Omental fat pad (tissue), 4 donors: Measurements from ENCODE around the gene PAK5. TPM values are rescaled to one million over a fixed set of nuclear protein-coding genes. Genes with fewer than 3 reads are reported as not detected.

Source experiments
- ATAC-seq: fragments of 150-250 bp; one replicate; pipeline ENCODE4 v1.9.1; 2016; ENCODE audit warnings: mild to moderate bottlenecking, moderate library complexity; ENCODE audit not compliant: low FRiP score
- DNase-seq: peaks from one replicate; pipeline ENCODE4 v3.0.0-alpha.2; 2019; ENCODE audit warnings: low spot score
- total RNA-seq, 4 donors: library from RNA; depleted of rRNA; stranded (reverse); fragments of >200 nt; gene quantifications; one replicate each; pipeline ENCODE4 v1.1.0, GENCODE V29; 2016
- TF ChIP-seq, protein P1 (sequence below), 3 donors: fragments of 450-650 bp; IDR thresholded peaks; one replicate each; pipeline ENCODE4 v1.5.1; 2016 to 2017; ENCODE audit warnings: antibody characterized with exemption in 3 of 3, mild to moderate bottlenecking in 3 of 3, moderate library complexity in 2 of 3

The PAK5 gene
- total RNA-seq, 4 donors from 2014 or later, result not detected

DNA sequence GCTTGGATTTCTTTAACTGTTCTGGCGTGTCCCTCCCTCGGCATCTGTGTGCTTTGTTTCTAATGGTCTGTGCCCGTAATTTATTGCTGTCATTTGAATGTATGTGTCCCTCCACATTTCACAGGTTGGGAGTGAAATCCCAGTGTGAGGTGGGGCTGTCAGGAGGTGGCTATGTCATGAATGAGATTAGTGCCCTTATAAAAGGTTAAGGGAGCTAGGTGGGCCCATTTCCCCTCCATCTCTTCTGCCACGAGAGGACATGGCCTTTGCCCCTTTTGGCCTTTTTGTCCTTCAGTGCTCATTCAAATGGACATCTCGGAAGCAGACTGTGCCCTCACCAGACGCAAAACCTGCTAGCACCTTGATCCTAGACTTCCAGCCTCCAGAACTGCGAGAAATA lies 228.2 kb downstream of the PAK5 start:
- ATAC-seq, result no peak
- DNase-seq, result no peak
- TF ChIP-seq, protein P1, sequence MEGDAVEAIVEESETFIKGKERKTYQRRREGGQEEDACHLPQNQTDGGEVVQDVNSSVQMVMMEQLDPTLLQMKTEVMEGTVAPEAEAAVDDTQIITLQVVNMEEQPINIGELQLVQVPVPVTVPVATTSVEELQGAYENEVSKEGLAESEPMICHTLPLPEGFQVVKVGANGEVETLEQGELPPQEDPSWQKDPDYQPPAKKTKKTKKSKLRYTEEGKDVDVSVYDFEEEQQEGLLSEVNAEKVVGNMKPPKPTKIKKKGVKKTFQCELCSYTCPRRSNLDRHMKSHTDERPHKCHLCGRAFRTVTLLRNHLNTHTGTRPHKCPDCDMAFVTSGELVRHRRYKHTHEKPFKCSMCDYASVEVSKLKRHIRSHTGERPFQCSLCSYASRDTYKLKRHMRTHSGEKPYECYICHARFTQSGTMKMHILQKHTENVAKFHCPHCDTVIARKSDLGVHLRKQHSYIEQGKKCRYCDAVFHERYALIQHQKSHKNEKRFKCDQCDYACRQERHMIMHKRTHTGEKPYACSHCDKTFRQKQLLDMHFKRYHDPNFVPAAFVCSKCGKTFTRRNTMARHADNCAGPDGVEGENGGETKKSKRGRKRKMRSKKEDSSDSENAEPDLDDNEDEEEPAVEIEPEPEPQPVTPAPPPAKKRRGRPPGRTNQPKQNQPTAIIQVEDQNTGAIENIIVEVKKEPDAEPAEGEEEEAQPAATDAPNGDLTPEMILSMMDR (IDR thresholded peaks at IDR 0.05), result no peak

DNA sequence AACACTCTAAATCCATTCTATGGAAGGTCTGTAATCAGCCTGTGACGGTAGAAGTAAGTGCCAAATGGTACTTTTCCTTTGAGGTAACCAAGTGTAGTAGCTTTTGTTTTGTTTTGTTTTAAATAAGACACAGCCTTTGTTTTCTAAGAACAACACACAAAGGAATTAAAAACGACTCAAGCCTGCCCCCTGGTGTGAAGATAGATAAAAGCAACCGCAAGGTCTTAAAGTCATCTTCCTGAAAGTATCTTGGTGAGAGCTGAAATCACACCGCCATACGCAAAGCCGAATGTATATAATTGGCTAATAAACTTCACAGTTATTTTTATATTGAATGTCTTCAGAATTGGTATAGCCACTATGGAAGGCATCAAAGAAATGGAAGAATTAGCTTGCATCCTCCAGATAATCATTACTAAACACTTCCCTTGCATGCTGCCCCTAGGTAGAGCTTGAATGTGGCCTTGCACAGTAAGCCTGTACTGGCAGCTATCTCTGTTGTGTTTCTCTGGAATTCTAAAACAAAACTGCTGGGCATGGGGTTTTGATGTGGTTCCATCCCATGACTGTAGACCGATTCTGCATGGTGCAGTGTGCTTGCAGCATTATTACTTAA lies 228.9 kb downstream of the PAK5 start:
- TF ChIP-seq, protein P1 (IDR thresholded peaks at IDR 0.05), result peak in 1 of 3 donors; percentile 21
- ATAC-seq (no peak), DNase-seq (peak; percentile 43)

DNA sequence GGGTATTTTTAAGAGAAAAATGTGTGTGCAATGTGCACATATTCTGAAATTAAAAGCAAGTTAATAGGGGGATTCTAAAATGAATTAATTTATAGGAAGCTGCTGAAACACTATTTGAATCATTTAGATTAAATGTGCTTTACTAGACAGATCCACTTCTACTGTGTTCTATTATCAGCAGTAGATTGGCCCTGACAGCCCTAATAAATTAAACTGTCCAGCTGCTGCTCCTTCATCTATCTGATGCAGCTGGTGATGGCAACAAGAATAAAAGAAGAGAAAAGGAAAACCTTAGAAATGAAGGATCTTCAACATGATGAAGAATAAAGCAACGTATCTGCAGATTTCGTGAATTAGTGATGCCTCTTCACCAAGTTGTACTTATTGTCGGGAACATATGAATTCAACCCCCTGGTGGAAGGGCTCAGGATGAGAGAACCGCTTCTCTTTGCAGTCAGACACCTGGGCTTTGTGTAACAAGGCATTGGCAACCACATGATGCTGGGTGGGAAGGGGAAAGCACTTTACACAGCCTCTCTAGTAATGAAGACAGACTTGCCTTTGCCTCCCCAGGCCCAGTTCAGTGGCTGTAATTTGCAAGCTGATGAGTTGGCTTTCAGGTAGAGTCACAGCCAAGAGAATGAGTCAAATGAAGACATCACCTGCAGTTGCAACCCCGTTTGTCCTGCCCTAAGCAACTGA lies 230.1 kb downstream of the PAK5 start:
- TF ChIP-seq, protein P1 (IDR thresholded peaks at IDR 0.05), result no peak
- DNase-seq, result no peak
- no peak for ATAC-seq

DNA sequence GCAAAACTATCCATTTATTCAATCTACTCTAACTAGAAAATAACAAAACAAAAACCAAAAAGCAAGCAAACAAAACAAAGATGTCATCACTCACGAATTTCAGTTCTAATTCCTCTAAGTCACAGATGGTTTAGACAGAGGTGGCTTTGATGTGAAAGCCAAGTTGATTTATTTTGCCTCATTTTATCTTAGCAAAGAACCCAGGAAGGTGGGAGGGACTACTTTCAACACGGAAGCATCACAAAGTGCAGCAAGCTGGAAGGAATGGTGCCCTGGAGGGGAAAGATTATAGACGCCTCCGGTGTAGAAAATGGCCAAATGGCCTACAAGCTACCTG lies 236.1 kb downstream of the PAK5 start:
- ATAC-seq (no peak), DNase-seq (no peak)
- TF ChIP-seq, protein P1 (IDR thresholded peaks at IDR 0.05), result no peak

DNA sequence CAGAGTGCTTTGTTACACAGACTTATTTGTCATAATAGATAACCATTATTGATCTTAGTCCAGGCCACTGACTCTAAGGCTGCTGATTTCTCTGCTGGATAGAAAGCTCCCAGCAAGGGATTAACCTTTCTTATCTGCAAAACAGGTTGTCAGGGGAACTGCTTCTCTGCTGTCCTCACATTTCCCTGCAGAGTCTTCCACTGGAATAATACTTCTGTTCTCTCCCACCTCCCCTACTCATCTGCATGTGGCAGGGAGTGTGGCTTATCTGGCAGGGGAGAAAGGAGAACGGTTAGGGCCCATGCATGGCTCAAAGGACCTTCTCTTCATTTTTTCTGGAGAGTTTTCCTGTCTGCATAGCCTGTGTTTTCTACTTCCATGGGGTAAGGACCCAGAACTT lies 238.3 kb downstream of the PAK5 start:
- ATAC-seq (no peak), DNase-seq (no peak)
- TF ChIP-seq, protein P1 (IDR thresholded peaks at IDR 0.05), result no peak

DNA sequence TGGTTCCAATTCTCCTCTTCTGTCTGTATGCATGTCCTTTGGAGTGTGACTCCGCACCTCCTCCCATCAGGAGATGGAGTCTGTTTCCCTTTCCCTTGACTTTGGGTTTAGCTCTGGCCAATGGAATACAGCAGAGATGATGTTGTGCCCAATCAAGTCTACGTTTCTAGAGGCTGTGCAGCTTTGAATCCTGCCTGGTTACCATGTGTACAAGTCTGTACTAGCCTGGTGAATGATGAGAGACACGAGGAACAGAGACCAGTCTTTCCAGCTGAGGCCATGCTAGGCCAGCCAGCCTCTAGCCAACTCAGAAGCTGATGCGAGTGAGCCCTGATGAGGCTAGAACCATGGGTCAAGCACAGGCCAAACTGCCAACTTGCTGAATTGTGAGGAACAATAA lies 241.3 kb downstream of the PAK5 start:
- TF ChIP-seq, protein P1 (IDR thresholded peaks at IDR 0.05), result no peak
- no peak for ATAC-seq

DNA sequence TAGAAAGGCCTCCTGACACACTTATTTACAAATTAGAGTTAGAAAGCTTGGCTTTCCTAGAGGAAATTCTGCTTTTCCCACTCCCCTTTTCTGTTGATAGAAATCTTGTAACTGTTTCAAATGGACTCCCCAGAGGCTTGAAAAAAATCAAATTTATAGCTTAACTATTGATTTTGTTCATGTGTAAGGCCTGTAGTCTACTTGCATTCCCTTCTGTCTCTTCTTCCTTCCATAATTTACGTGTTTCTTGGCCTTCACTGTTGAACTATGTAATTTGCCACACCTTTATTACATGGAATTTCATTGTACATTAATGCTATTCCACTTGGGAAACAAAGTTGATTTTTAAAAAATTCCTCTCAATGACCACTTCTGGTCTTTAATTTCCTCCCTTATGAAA lies 243.1 kb downstream of the PAK5 start:
- TF ChIP-seq, protein P1 (IDR thresholded peaks at IDR 0.05), result no peak

More for the DNA sequence above, 241.3 kb downstream of the PAK5 start:
- DNase-seq, result no peak

More for the DNA sequence above, 243.1 kb downstream of the PAK5 start:
- ATAC-seq, result no peak
- no peak for DNase-seq
